A549 treated with AZD2906 at 1 μM for 4 hours (cell line): ENCODE measurements around the gene OR52M1. TPM values are rescaled to one million over a fixed set of nuclear protein-coding genes. Genes with fewer than 3 reads are reported as not detected.

ENCODE experiments used
- total RNA-seq: library from RNA; stranded (reverse); fragments of 200-300 nt; extraction: Qiagen RNA extraction; gene quantifications from 5 replicates; pipeline ENCODE4 v1.2.3, GENCODE V29; 2022

OR52M1 gene, protein sequence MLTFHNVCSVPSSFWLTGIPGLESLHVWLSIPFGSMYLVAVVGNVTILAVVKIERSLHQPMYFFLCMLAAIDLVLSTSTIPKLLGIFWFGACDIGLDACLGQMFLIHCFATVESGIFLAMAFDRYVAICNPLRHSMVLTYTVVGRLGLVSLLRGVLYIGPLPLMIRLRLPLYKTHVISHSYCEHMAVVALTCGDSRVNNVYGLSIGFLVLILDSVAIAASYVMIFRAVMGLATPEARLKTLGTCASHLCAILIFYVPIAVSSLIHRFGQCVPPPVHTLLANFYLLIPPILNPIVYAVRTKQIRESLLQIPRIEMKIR
- total RNA-seq, result not detected in 5 replicates

DNA sequence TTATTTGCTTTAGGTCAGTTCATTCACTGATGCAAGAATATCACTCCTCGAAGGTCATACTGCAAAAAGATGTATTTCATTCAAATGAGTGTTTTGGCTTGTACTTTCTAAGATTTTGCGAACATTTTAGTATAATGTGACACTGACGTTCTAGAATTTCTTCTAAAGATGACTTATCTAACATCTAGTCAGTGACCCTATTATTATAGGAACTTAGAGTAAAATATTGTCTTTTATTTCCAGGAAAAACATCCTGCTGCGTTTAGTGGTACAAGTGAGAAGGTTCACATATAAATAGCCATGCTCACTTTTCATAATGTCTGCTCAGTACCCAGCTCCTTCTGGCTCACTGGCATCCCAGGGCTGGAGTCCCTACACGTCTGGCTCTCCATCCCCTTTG lies at the start of gene OR52M1:
OR52M1 (plus strand) TSS at position 301 of the 400 bp plus-strand sequence; CDS start at position 301, 0 bp downstream.

DNA sequence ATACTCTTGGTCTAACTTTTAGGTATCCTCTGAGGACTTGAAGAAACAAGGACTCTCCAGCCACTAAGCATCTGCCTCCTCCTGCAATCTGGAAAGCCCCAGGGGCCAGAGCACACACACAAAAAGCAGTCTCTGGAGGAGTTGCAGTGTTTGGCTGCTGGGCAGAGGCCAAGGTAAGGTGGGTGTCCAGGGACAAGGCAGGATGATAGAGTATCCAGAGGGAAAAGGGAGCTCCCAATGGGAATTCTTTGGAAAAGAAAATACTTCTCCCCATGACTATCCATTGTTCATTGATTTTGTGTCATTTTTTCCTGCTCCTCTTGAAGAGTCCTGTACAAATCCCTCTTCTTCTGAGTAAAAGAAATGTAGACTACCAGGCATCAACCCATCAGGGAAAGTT lies 36.5 kb downstream of the OR52M1 start, which contains the start of gene OR52I2:
OR52I2 (plus strand) TSS at position 301 of the 400 bp plus-strand sequence.

DNA sequence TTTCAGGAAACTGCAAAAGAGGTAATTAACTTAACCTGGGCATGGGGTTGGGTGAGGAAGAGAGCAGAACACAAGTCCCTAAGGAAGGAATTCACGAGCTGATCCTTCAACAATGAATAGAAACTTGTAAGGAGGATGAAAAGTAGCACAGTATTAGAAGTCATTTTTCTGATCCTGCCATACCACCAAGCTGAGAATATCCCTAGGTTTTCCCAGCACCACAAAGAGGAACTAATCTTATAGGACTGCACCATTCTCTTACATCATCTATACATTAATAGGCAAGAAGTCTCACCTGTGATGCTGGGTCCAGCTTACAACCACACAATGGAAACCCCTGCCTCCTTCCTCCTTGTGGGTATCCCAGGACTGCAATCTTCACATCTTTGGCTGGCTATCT lies 48.7 kb downstream of the OR52M1 start, which contains the start of gene OR52I1:
OR52I1 (plus strand) TSS at position 301 of the 400 bp plus-strand sequence; CDS start at position 301, 0 bp downstream.

Other genes with a start within 250 kb of the OR52M1 start
- gene OR52B4, start 176.8 kb upstream of the OR52M1 start, total RNA-seq, result not detected in 5 replicates
- gene TRIM21, start 151.5 kb upstream of the OR52M1 start, total RNA-seq, result 19.8 to 22.1 TPM (median 20.3 TPM) in 5 replicates
- not detected in 5 replicates for gene OR52K2, start 95.9 kb upstream of the OR52M1 start, total RNA-seq
- gene OR52K1, start 62.5 kb upstream of the OR52M1 start, total RNA-seq, result not detected in 5 replicates
- not detected in 5 replicates for gene OR52I2, start 36.6 kb downstream of the OR52M1 start, total RNA-seq
- not detected in 5 replicates for gene OR52I1, start 48.8 kb downstream of the OR52M1 start, total RNA-seq
- 7.6 to 9.6 TPM (median 8.4 TPM) in 5 replicates for gene TRIM68, start 63.0 kb downstream of the OR52M1 start, total RNA-seq
- not detected in 5 replicates for gene OR51D1, start 92.3 kb downstream of the OR52M1 start, total RNA-seq
- not detected in 5 replicates for gene OR51E1, start 98.8 kb downstream of the OR52M1 start, total RNA-seq
- gene OR51E2, start 152.7 kb downstream of the OR52M1 start, total RNA-seq, result not detected in 5 replicates
- gene MMP26, start 159.6 kb downstream of the OR52M1 start, total RNA-seq, result not detected in 5 replicates
- not detected in 5 replicates for gene OR51F1, start 224.7 kb downstream of the OR52M1 start, total RNA-seq